A549 treated with Mapracorat at 1 μM for 4 hours (cell line): Measurements from ENCODE around the gene YY2. TPM values are rescaled to one million over a fixed set of nuclear protein-coding genes. Genes with fewer than 3 reads are reported as not detected.

Experiments used
- total RNA-seq: library from RNA; stranded (reverse); fragments of 200-300 nt; extraction: Qiagen RNA extraction; gene quantifications from 5 replicates; pipeline ENCODE4 v1.2.3, GENCODE V29; 2022

Gene YY2
- 1.9 to 2.7 TPM (median 2.5 TPM) in 5 replicates for total RNA-seq

GRCh38 chrX:21855937-21856415 lies at the start of gene YY2:
TSS of gene YY2 (plus strand) at chrX:21855987. CDS start at chrX:21856485, 498 bp downstream.

GRCh38 chrX:21839334-21840192 lies 16.2 kb upstream of the YY2 start, which contains the start of gene MBTPS2:
TSS of gene MBTPS2 (plus strand) at chrX:21839617. CDS start at chrX:21839735, 118 bp downstream.

Other genes starting within 250 kb of the YY2 start
- not detected in 5 replicates for gene KLHL34, start 197.7 kb upstream of the YY2 start, total RNA-seq
- 0.20 TPM in 1 of 5 replicates, not detected in the others for gene SMPX, start 97.9 kb upstream of the YY2 start, total RNA-seq
- gene MBTPS2, start 16.4 kb upstream of the YY2 start, total RNA-seq: 19.3 to 26.3 TPM (median 21.6 TPM) in 5 replicates
- gene SMS, start 84.7 kb downstream of the YY2 start, total RNA-seq: 181 to 217 TPM (median 187 TPM) in 5 replicates
- gene PHEX, start 176.3 kb downstream of the YY2 start, total RNA-seq: 0.24 to 0.38 TPM (median 0.34 TPM) in 5 replicates